Measurements from ENCODE around the gene SGCD. TPM values are rescaled to one million over a fixed set of nuclear protein-coding genes. Genes with fewer than 3 reads are reported as not detected.
A peak's percentile ranks its signal among the peaks of the same experiment; 100 is the strongest.

The SGCD gene
- total RNA-seq, 4 donors from 2014 or later = 0.83 to 9.6 (median 1.9) TPM

DNA sequence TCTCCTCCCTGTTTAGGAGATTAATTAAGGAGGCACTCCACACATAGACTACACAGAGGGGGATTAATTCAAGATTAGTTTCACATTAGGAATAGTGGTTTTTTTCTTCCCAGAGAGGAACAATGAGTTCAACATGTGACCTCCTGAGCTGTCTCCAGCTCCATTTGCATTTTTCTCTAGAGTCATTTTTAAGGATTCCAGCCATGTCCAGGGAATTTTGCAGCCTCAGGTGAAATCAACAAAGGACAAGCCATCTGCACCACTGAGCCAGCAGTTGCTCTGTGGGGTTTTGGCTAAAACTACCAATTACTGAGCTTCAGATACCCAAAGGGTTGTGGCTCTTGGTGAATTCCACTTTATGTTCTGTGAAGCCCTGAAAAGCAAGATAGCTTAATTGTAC is 264.7 kb downstream of the SGCD start:
- TF ChIP-seq, protein P1, sequence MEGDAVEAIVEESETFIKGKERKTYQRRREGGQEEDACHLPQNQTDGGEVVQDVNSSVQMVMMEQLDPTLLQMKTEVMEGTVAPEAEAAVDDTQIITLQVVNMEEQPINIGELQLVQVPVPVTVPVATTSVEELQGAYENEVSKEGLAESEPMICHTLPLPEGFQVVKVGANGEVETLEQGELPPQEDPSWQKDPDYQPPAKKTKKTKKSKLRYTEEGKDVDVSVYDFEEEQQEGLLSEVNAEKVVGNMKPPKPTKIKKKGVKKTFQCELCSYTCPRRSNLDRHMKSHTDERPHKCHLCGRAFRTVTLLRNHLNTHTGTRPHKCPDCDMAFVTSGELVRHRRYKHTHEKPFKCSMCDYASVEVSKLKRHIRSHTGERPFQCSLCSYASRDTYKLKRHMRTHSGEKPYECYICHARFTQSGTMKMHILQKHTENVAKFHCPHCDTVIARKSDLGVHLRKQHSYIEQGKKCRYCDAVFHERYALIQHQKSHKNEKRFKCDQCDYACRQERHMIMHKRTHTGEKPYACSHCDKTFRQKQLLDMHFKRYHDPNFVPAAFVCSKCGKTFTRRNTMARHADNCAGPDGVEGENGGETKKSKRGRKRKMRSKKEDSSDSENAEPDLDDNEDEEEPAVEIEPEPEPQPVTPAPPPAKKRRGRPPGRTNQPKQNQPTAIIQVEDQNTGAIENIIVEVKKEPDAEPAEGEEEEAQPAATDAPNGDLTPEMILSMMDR (IDR thresholded peaks at IDR 0.05) = no peak
- no peak for TF ChIP-seq POLR2A (IDR thresholded peaks at IDR 0.05)
- Histone ChIP-seq H3K9me3 (no peaks in the 10 kb centered on the region), H3K4me1 (no peaks in the 10 kb centered on the region), H3K27ac (no peak overlapping the region), H3K4me3 (no peak overlapping the region), H3K27me3 (no peaks in the 10 kb centered on the region), H3K36me3 (no peaks in the 10 kb centered on the region)
- no peak for DNase-seq

DNA sequence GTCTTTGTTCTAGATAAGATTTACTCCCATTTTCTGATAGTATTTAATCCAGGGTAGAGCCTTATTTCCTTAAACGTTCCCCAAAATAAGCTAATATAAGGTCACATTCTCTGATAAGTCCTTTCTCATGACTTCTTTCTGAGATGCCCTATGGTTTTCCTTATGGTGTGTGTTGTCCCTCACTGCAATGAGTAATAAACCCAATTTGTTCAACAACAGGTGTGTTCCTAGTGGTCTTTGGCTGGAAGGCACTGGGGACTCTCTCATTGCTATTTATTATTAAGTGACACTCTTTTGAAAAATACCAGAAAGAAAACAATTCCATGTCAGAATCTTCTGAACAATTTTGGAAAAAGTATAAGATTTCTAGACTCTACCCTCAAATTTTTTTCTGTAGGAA is 266.6 kb downstream of the SGCD start:
- Histone ChIP-seq H3K36me3 (no peaks in the 10 kb centered on the region), H3K4me1 (no peaks in the 10 kb centered on the region), H3K4me3 (no peak overlapping the region), H3K27ac (no peak overlapping the region), H3K9me3 (no peaks in the 10 kb centered on the region), H3K27me3 (no peaks in the 10 kb centered on the region)
- DNase-seq = no peak
- TF ChIP-seq, protein P1 (IDR thresholded peaks at IDR 0.05) = no peak
- no peak for TF ChIP-seq POLR2A (IDR thresholded peaks at IDR 0.05)

DNA sequence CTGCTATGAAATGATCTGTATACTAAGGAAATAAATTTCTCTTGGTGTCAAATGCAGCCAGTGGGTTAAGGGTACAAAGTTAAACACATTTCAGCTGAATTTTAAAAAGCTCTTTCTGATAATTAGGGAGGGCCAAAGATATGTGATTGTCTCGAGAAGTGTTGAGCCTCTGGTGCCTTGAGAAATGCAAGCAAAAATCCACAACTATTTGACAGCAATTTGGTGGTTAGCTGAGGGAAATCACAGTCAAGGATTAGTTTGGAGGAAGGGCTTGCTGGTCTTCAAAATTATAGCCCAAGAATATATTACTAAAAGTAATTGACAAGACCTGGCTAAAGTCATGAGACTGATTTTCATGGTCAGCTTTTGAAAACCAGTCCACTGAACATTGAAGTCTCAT is 267.4 kb downstream of the SGCD start:
- TF ChIP-seq POLR2A (IDR thresholded peaks at IDR 0.05) = no peak
- TF ChIP-seq, protein P1 (IDR thresholded peaks at IDR 0.05) = no peak
- H3K4me3 ChIP-seq = no peak overlapping the region
- no peaks in the 10 kb centered on the region for H3K9me3 ChIP-seq
- H3K4me1 ChIP-seq = no peaks in the 10 kb centered on the region
- H3K27ac ChIP-seq = peak overlapping the region in 1 of 4 donors; percentile 52
- DNase-seq = no peak
- H3K36me3 ChIP-seq = no peaks in the 10 kb centered on the region
- no peaks in the 10 kb centered on the region for H3K27me3 ChIP-seq

DNA sequence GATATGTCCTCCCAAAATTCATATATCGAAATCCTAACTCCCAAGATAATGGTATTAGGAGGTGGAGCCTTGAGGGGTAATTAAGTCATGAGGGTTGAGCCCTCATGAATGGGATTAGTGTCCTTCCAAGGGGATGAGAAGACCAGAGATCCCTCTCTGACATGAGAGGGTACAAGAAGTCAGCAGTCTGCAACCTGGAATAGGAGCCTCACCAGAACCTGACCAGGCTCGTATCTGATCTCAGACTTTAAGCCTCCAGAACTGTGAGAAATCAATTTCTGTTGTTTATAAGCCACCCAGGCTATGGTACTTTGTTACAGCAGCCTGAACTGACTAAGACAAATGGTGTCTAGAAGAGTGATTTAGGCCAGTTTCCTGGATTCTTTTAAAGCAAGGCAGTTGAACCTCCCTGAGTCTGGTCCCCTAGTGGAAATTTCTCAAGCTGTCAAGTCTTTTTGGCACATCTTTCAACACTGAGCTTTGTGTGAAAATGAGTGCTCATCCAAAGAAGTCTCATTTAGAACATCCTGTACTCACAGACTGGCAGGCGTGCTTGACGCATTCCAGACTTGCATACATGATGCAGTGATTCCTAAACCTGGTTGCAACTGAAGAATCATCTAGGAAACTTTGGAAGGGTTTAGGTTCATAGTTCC is 268.3 kb downstream of the SGCD start:
- Histone ChIP-seq H3K36me3 (no peaks in the 10 kb centered on the region), H3K4me1 (no peaks in the 10 kb centered on the region), H3K27ac (peak overlapping the region in 1 of 4 donors; percentile 60), H3K27me3 (no peaks in the 10 kb centered on the region), H3K4me3 (no peak overlapping the region), H3K9me3 (no peaks in the 10 kb centered on the region)
- TF ChIP-seq, protein P1 (IDR thresholded peaks at IDR 0.05) = no peak
- no peak for TF ChIP-seq POLR2A (IDR thresholded peaks at IDR 0.05)
- DNase-seq = no peak

DNA sequence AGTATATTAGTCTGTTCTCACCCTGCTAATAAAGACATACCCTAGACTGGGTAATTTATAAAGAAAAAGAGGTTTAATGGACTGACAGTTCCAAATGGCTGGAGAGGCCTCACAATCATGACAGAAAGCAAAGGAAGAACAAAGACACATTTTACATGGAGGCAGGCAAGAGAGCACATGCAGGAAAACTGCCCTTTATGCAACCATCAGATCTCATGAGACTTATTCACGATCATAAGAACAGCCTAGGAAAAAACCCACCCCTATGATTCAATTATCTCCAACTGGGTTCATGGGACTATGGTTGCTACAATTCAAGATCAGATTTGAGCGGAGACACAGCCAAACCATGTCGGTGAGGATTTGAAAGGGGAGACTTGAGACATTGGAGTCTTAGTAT is 270.3 kb downstream of the SGCD start:
- Histone ChIP-seq H3K27me3 (no peaks in the 10 kb centered on the region), H3K9me3 (peaks cover 0 to 5% (median 0%) of the 10 kb centered on the region in 4 donors), H3K4me1 (no peaks in the 10 kb centered on the region), H3K27ac (no peak overlapping the region), H3K4me3 (no peak overlapping the region), H3K36me3 (no peaks in the 10 kb centered on the region)
- DNase-seq = no peak
- no peak for TF ChIP-seq POLR2A (IDR thresholded peaks at IDR 0.05)
- TF ChIP-seq, protein P1 (IDR thresholded peaks at IDR 0.05) = no peak
